KMS-11 (cell line): Measurements from ENCODE around the gene RAB28.
"Not testable (repeated sequence)": the region's sequence is repeated elsewhere in the genome, so short reads cannot be mapped to it uniquely, and the experiment has no call there.

Experiments used
- H2AFZ ChIP-seq: fragments of 200-600 bp; sonication (generic); 2 replicates; pipeline ENCODE4 v1.6.1; 2016; ENCODE audit warnings: antibody characterized with exemption, mixed run types, low read depth
- H3K27ac ChIP-seq: fragments of 200-600 bp; sonication (generic); 2 replicates; pipeline ENCODE4 v1.6.1; 2016; ENCODE audit warnings: mild to moderate bottlenecking, mixed run types
- H3K27me3 ChIP-seq: fragments of 200-600 bp; sonication (generic); 2 replicates; pipeline ENCODE4 v1.6.1; 2017; ENCODE audit warnings: mild to moderate bottlenecking, low read depth, mixed run types, moderate library complexity; ENCODE audit not compliant: insufficient read depth
- H3K36me3 ChIP-seq: fragments of 200-600 bp; sonication (generic); 2 replicates; pipeline ENCODE4 v1.6.1; 2017; ENCODE audit warnings: mild to moderate bottlenecking, mixed run types; ENCODE audit not compliant: insufficient read depth
- H3K4me1 ChIP-seq: fragments of 200-600 bp; sonication (generic); 2 replicates; pipeline ENCODE4 v1.6.1; 2016; ENCODE audit warnings: mild to moderate bottlenecking, low read depth, mixed run types; ENCODE audit not compliant: poor library complexity, severe bottlenecking
- H3K4me2 ChIP-seq: fragments of 200-600 bp; sonication (generic); 2 replicates; pipeline ENCODE4 v1.7.0; 2016; ENCODE audit warnings: mild to moderate bottlenecking, mixed run types
- H3K4me3 ChIP-seq: fragments of 200-600 bp; sonication (generic); IDR thresholded peaks from 2 replicates; pipeline ENCODE4 v1.6.1; 2017; ENCODE audit warnings: low read depth, low read length, mixed read lengths; ENCODE audit not compliant: insufficient read depth
- H3K79me2 ChIP-seq: fragments of 200-600 bp; sonication (generic); 2 replicates; pipeline ENCODE4 v1.6.1; 2016; ENCODE audit warnings: low read depth, mixed run types; ENCODE audit not compliant: insufficient read depth
- H3K9ac ChIP-seq: fragments of 200-600 bp; sonication (generic); 2 replicates; pipeline ENCODE4 v1.6.1; 2016; ENCODE audit warnings: mild to moderate bottlenecking, mixed run types
- H4K20me1 ChIP-seq: fragments of 200-600 bp; sonication (generic); 2 replicates; pipeline ENCODE4 v1.6.1; 2016; ENCODE audit warnings: mild to moderate bottlenecking, mixed run types; ENCODE audit not compliant: insufficient read depth
- TF ChIP-seq, protein P1 (sequence below): fragments of 200-600 bp; sonication (generic); conservative IDR thresholded peaks from 2 replicates; pipeline ENCODE4 v1.6.1; 2017; ENCODE audit warnings: low read depth, mild to moderate bottlenecking, antibody characterized with exemption, low read length, moderate library complexity, mixed read lengths

Gene RAB28

DNA sequence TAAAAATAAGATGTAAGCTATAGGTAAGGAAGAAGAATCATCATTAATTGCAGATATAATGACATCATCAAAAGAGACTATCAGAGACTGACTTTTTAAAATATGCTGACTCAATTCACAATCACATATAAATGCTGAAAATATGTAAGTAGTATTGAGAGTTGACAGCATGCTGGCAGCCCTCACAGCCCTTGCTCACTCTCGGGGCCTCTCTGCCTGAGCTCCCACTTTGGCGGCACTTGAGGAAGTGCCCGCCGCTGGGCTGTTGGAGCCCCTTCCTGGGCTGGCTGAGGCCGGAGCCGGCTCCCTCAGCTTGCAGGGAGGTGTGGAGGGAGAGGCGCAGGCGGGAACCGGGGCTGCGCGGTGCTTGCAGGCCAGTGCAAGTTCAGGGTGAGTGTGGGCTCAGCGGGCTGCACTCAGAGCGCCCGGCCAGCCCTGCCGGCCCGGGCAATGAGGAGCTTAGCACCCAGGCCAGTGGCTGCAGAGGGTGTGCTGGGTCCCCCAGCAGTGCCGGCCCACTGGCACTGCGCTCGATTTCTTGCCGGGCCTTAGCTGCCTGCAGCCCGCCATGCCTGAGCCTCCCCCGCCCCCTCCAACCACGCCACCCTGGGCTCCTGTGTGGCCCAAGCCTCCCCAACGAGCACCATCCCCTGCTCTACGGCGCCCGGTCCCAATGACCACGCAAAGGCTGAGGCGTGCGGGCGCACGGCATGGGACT is 68.9 kb downstream of the RAB28 start:
- no peaks in the 10 kb centered on the region for H3K36me3 ChIP-seq
- peaks cover 40% of the 10 kb centered on the region; the same call in 1 of the 2 replicates for H3K79me2 ChIP-seq
- H4K20me1 ChIP-seq, result no peaks in the 10 kb centered on the region
- peaks cover 23% of the 10 kb centered on the region for H3K4me1 ChIP-seq
- no peaks in the 10 kb centered on the region for H3K27me3 ChIP-seq
- no peak overlapping the region for H3K27ac ChIP-seq
- no peak overlapping the region for H3K9ac ChIP-seq
- H3K4me3 ChIP-seq, result no peak overlapping the region
- H2AFZ ChIP-seq, result no peak overlapping the region
- H3K4me2 ChIP-seq, result no peak overlapping the region
- TF ChIP-seq, protein P1, sequence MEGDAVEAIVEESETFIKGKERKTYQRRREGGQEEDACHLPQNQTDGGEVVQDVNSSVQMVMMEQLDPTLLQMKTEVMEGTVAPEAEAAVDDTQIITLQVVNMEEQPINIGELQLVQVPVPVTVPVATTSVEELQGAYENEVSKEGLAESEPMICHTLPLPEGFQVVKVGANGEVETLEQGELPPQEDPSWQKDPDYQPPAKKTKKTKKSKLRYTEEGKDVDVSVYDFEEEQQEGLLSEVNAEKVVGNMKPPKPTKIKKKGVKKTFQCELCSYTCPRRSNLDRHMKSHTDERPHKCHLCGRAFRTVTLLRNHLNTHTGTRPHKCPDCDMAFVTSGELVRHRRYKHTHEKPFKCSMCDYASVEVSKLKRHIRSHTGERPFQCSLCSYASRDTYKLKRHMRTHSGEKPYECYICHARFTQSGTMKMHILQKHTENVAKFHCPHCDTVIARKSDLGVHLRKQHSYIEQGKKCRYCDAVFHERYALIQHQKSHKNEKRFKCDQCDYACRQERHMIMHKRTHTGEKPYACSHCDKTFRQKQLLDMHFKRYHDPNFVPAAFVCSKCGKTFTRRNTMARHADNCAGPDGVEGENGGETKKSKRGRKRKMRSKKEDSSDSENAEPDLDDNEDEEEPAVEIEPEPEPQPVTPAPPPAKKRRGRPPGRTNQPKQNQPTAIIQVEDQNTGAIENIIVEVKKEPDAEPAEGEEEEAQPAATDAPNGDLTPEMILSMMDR, result no peak

DNA sequence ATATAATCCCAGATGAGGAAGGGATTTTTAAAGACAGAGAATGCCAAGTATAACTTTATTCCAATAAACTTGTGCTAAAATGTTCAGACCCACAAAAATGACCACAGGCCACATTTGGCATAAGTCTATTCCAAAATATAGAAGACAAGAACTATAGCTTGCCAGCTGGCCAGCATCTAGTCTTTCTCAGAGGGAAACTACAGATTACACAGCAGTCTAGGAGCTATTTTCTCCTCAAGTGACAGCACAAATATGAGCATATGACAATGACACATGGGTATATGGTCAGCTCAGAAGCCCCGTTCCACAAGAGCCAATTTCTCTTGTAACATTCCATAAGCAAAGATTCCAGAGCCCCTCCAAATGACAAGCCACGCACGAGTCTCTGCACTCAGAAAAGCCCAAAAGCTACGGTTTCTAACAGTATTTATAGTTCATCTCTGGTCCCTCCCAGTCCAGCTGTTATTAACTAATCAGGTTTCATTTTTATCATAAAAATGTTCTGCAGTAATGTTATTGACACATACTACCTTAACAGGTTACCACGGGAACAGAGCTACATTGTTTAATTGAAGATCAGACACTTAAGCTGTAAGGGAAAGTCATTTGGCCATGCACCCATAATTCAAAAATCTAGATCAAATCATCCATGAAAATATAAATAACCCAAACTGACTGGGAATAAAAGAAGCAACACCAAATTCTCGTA is 70.3 kb downstream of the RAB28 start:
- TF ChIP-seq, protein P1, result no peak
- Histone ChIP-seq H3K4me3 (no peak overlapping the region), H3K4me2 (no peak overlapping the region), H4K20me1 (no peaks in the 10 kb centered on the region), H2AFZ (no peak overlapping the region), H3K27ac (no peak overlapping the region), H3K9ac (no peak overlapping the region), H3K79me2 (peaks cover 41% of the 10 kb centered on the region; the same call in 1 of the 2 replicates), H3K4me1 (peaks cover 23% of the 10 kb centered on the region), H3K36me3 (no peaks in the 10 kb centered on the region), H3K27me3 (no peaks in the 10 kb centered on the region)

DNA sequence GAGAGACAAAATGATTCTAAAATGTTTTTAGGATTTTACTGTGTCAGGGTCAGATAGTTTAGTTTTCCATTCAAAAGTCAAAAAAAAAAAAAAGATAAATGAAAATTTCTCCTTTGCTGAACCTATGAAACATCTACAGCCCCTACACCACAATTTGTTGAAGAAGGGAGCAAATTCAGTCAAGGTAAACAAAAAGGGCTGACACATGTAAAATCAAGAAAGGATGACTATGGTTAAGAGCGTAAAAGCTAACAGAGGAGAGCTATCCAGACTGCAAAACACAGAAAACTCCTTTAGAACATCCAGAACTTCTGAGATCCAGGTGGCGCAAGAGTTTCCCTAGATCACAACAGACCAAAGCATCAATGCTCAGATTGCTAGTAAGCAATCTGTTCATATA is 72.2 kb downstream of the RAB28 start:
- no peaks in the 10 kb centered on the region for H3K27me3 ChIP-seq
- no peaks in the 10 kb centered on the region for H4K20me1 ChIP-seq
- H3K4me1 ChIP-seq, result peaks cover 23% of the 10 kb centered on the region
- H3K4me2 ChIP-seq, result no peak overlapping the region
- H3K36me3 ChIP-seq, result no peaks in the 10 kb centered on the region
- H3K4me3 ChIP-seq, result no peak overlapping the region
- no peak overlapping the region for H2AFZ ChIP-seq
- no peak overlapping the region for H3K9ac ChIP-seq
- TF ChIP-seq, protein P1, result no peak
- H3K79me2 ChIP-seq, result peaks cover 46% of the 10 kb centered on the region
- H3K27ac ChIP-seq, result no peak overlapping the region

DNA sequence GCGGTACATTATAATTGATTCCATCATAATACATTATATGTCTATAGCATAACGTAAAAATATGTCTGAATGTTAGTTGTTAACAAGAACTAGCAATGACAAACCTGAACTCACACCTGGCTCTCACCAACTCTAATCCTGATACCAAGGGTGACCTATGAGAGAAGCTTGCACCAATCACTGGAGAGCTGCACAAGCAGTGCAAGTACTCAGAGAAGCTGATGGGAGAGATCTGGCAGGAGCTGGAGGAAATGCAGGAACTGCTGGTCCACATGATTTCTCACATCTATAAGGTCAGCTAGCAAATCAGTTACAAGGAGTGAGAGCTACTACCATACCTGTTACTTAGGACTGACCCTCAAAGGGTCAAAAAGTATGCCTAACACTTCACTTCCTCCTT is 74.8 kb downstream of the RAB28 start:
- no peaks in the 10 kb centered on the region for H3K27me3 ChIP-seq
- H3K9ac ChIP-seq, result no peak overlapping the region
- H3K36me3 ChIP-seq, result no peaks in the 10 kb centered on the region
- peaks cover 38% of the 10 kb centered on the region for H3K79me2 ChIP-seq
- peaks cover 15% of the 10 kb centered on the region for H3K4me1 ChIP-seq
- no peak overlapping the region for H3K4me2 ChIP-seq
- TF ChIP-seq, protein P1, result no peak
- no peak overlapping the region for H3K4me3 ChIP-seq
- no peak overlapping the region for H2AFZ ChIP-seq
- no peak overlapping the region for H3K27ac ChIP-seq
- H4K20me1 ChIP-seq, result no peaks in the 10 kb centered on the region

DNA sequence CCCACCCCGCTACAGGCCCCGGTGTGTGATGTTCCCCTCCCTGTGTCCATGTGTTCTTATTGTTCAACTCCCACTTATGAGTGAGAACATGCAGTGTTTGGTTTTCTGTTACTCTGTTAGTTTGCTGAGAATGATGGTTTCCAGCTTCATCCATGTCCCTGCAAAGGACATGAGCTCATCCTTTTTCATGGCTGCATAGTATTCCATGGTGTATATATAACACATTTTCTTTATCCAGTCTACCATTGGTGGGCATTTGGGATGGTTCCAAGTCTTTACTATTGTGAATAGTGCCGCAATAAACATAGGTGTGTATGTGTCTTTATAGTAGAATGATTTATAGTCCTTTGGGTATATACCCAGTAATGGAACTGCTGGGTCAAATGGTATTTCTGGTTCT is 78.0 kb downstream of the RAB28 start:
- not testable (repeated sequence) for H3K36me3 ChIP-seq, H3K27ac ChIP-seq, H4K20me1 ChIP-seq, H3K9ac ChIP-seq, H2AFZ ChIP-seq, H3K27me3 ChIP-seq, H3K4me3 ChIP-seq, H3K4me2 ChIP-seq, H3K4me1 ChIP-seq
- peaks cover 19% of the 10 kb centered on the region for H3K79me2 ChIP-seq
